Hindlimb muscle (tissue), 1 donor: Measurements from ENCODE around the gene BMP4. TPM values are rescaled to one million over a fixed set of nuclear protein-coding genes. Genes with fewer than 3 reads are reported as not detected.

Source experiments
- DNase-seq: peaks from one replicate; pipeline ENCODE4 v3.0.0-alpha.2; 2013
- polyA plus RNA-seq: library from polyadenylated mRNA; unstranded; fragments of 120-200 nt; gene quantifications from one replicate; pipeline ENCODE4 v1.2.1, GENCODE V29; 2013; ENCODE audit not compliant: insufficient read length

BMP4 gene
- polyA plus RNA-seq, 1 donor, result 13.7 TPM

DNA sequence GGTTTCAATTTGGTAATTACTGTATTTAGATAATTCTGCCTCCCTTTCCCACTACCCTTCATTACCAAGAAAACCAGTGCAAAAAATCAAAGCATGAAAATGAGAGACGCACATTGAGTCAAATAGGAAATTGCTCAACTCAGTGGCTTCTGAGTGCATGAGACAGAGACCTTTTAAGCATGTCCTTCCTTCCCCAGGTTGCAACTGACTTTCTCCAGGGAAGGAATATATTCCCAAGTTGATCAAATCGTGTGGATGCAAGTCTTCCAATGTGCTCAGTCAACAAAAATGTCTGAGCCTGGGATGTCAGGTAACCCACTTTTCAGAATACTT lies 12.9 kb downstream of the BMP4 start:
- no peak for DNase-seq

DNA sequence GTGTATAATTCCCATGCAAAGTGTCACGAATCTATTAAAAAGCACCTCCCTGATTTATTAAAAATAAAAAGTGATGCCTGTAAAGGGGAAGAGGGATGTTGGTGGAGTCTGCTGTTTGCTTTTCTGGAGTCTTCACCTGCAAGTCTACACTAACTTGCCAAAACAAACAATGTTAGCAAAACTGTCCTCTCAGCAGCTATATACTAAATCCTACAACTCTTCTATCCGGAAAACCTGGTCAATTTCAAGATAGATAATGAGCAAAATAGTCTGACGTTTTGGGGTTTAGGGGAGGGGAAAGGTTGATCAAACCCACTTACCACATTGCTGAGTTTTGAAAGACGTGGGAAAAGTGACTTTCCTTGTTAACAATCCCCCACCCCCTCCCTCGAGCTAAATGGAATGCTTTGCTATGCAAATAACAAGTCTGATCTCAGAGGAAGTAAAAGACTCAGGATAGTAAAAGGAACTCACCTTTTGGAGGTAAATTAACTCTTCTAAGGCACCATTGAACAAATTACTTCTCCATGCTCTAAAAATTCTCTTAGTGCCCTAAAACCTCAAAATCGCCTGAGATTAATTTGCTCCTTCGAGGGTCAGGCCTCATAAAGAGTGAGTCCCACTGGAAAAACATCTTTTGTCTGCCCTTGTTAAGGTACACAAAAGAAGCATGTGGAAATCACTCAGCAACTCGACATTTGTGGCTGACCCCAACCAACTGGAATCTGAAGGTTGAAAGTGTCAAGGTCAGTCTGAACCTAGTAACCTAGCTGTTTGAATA lies 13.5 kb downstream of the BMP4 start:
- DNase-seq, result no peak

DNA sequence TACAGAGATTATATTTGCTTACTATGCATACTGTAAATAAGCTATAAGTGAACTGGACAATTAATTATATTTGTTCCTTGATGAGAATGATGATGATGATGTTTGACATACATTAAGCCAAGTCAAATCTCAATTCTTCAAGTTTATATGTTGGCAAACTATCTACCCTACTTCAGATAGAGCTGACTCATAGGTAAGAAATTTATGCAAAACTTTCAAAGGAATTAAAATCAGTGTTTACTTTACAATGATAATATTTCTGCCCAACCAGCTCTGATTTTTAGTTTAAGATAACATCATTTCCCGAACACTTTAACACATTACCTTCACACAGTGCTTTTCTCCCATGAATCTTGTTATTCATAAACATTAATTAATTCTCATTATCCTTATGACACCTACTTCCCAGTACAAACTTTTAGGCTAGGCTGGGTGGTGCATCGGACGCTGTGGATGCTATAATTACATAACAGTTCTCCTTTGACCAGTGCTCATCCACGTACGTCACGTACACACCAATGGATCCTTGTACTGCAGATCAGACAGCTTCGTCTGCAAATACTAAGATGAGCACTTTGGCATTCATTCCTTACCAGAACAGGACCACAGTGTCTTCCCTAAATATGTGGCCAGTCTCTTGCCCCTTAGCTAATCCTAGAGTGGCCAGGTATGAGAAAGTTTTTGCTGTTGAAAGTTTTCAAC lies 18.3 kb downstream of the BMP4 start:
- no peak for DNase-seq

DNA sequence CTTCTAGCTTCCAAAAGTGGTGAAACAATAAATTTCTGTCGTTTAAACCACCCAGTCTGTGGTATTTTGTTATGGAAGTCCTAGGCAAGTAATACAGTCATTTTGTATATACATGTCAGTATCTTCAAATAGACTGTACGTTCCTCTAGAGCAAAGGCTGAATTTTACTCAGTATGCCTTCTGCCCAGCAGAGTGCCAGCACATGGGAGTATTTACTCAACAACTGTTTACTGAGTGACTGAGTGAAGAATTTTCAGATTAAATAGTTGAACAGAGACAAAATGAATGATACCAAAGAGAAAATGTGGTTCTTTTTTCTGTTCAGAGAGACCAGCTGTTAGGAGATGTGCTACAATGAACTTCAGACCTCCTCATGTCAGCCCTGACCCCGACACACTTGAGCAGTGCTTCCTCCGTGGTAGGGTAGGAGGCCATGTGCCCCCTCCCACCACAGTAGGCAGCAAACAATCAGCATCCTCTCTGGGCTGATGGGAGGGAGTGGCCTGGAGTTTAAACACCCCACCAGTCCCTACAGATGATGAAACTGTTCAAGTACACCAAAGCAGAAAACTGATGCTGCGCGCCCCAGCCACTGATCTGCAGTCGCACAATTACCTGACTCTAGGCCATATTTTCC lies 21.7 kb downstream of the BMP4 start:
- DNase-seq, result no peak

DNA sequence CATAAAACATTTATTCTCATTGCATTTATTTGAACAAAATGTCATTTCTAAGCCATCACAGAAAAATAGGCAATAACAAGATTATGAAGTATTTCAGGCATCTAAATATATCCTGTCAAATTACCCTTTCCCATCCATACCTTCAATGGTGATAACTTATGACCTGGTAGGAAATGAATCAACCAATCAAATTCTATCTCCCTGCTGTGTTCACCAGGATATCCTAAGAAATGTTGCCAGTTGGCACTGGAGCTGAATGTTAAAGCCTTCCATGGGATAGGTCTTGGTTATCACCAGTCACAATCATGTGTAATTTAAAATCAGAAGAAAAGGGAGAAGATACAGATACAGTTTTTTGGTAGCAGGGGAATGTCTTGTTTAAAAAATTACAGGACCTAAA lies 23.7 kb downstream of the BMP4 start:
- DNase-seq, result no peak

DNA sequence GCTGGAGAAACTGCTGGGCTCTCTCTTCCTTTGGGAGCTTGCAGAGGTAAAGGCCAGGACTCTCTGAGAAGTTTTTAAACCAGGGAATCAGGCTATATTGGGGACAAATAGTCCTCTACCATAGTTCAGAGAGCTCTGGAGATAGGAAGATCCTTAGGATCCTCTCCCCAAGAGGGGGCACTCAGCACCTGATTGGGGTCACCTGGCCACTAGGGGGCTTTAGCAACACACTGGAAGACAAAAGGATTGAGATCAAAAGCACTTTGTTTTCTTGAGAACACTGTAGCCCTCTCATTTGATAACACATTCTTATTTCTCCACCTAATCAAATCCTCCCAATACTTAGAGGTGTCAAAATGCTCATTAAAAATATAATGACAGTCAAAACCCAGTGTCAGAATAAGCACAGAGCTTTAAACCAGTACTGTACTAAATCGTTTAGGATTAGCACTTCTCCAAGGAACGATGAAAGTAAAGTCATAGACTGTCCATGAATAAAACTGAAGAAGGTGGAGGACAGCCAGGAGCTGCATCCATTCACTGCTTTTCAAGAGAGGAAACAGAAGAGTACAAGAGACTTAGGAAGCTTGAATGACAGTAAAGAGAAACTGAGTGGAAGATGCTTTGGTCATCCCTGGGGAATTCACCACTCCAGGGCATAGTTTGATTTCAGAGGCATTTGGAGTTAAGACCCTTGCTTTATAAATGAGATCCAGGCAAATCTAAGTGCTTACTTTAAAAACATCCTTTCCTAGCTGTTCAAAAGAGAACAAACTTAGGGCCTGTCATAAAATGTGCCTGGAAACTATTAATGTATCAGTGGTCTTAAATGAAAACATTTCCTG lies 26.5 kb downstream of the BMP4 start:
- no peak for DNase-seq

DNA sequence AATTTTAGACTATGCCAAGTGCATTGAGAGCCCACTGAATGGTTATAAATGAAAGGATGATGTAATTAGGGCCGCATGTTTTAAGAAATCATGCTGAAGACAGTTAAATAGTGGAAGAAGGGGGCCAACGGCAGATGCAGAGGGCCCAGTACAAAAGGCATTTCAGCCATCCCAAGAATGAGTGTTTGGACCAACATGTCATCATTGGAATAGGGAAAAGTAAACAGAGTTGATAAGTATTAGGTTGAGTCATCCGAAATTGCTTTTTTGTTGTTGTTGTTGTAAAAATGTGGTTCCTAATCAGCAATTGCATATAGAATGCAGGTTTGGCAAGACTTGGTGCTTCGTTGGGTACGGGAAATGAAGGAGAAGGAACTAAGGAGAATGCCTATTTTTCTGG lies 29.5 kb downstream of the BMP4 start:
- no peak for DNase-seq

DNA sequence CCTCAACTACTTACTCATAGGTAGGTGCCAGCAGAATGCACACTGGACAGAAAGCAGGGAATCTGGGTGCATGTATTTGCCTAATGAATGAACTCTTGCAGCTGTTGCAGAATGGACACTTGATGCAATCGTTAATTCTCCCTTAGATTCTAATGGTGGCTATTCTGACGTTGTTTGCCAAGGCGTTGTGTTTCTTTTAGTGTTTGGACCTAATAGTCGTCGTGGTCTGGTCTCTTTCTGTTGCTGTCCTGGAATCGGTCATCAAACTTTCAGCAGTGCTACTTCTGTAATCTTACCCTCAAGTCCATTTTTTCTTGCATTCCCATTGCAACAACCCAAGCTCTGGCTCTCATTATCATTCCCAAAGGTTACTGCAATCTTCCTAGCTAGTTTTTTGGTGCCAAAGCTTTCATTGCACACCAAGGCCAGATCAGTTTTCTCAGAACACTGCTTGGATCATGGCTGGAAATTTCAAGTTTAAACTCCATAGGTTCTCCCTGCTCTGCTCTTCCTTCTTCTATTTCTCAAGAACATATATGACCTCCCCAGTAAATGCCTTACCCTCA lies 31.3 kb downstream of the BMP4 start:
- no peak for DNase-seq

DNA sequence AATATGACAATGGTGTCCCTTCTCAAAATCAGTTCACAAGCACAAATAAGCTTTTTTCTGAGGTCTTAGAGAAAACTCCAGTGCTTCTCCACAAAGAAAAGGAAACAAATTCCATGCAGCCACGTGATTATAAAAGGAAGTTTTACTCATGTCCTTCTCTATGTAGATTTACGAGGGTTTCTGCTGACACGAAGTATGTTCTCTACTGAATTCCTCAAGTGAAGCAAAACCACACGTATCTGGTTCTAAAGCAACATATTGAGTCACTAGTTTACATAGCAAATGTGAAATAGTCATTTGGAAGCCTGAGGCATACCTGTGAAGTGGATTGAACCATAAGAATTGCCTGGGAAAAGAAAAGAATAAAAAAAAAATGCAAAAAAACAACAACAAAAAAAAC lies 31.9 kb downstream of the BMP4 start:
- DNase-seq, result no peak

DNA sequence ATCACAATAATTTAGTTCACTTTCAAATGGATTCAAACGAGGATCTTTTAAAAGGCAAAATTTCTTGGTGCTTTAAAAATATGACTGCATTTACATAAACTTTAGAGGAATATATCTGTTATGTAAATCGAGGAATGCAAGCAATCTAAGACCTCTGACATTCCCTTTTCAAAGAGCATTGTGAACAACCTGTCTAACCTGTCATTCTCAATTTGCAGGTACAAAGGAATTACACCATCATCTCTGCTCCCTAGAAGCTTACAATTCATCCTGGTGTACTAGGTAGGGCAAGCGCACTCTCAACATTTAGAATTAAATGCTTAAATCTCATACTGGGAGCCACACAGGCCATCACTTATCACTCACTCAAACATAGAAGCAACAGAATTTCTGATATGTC lies 35.6 kb downstream of the BMP4 start:
- no peak for DNase-seq

DNA sequence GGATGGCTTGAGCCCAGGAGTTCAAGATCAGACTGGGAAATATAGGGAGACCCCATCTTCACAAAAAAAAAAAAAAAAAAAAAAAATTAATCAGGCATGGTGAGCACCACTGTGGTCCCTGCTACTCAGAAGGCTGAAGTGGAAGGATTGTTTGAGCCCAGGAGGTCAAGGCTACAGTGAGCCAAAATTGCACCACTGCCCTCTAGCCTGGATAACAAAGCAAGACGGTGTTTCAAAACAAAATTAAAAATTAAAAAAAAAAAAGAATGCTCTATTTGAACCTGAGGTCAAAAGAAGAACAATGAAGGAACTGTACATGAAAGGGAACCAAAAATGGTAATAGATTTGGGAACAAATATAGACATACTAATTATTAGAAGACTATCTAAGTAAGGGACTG lies 40.4 kb downstream of the BMP4 start:
- DNase-seq, result no peak

DNA sequence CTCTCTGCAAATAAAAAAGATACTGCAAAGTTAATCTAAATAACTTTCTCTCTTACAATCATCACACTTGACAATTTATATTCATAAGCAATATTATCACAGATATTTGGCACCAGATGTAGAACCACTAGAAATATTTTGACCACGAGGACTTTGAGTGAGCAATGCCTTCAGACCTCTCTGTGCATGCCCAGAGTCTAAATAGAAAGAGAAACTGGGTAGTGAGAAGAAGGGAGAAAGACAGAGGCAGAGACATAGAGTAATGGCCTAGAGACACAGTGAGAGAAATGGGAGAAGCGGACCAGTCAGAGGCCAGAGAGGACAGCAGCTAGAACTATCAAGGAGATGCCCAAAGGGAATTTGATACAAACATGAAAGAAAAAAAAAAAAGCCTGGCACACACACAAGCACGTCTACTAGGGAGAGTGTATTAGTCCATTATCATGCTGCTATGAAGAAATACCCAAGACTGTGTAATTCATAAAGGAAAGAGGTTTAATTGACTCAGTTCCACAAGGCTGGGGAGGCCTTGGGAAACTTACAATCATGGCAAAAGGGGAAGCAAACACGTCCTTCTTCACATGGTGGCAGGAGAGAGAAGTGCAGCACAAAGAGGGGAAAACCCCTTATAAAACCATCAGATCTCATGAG lies 41.1 kb downstream of the BMP4 start:
- no peak for DNase-seq

DNA sequence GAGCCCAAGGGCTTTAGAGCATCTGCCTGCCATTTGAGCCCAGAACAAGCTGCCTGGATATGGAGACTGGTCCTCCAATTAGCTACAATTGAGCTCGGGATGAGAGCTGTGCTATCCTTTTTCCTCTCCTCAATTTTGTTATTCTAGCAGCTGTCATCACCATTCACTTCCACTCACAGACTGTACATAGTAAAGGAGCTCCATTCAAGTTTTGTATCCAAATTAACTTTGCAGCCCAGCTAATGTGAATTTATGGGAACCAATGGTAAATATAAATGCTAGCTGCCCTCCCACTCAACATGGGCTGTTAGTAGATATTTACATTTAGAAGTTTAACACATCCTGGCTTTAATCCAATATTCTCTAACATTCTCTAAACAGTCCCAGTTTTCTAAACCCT lies 44.6 kb downstream of the BMP4 start:
- no peak for DNase-seq

DNA sequence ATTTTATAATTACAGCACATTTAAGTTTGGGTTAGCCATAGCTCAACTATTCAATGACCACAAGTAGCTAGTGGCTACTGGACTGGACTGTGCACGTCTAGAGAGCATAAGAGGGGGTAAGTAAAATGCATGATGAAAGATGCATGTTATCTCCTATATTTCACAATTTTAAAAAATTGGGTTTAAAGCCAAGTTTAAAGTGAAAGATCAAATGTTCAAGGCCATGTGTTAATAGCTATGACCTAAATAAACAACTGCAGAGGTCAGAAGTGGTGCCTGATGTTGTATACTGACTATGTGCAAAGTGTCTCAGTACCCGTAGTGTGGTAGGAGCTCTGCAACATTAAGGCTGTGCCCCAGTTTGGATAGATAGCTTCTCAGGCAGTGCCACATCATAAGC lies 48.2 kb downstream of the BMP4 start:
- DNase-seq, result no peak

DNA sequence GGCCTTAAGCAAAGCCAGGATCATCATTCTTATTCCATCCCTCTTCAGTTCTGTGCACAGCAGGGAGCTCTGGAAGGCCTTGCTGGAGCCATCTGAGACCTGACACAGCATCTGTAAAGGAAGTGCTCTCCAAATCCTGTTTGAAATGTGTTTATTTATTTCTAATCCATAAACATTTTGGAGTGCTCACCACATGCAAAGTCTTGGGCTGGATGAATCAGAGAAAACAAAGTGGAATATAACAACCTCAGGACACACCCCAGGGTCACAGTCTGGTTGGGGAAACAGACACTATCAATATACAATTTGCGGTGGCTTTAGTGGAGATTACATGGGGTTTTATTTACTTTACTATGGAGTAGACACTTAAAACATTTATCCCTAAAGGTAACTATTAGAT lies 54.3 kb downstream of the BMP4 start:
- DNase-seq, result no peak

DNA sequence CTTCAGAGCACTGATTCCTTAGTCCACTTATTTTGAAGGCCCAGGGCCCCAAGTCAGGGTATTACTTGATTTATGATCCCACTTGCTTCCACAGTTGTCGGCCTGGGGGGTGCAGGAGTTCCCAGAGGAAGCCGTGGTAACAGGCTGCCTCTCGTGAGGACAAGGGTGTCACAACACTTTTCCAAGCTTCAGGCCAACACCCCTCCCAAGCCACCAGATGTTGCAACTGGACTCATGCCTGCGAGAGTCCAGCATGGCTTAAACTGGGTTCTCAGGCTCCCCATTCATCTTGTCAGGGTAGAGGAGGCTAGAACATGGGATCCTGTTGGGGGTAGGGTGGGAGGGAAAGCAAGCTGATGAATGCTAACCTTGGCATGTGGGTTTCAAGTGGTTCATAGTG lies 56.1 kb downstream of the BMP4 start:
- no peak for DNase-seq
